Endothelial cell of umbilical vein (primary cell): ENCODE data around the gene KSR1. TPM values are rescaled to one million over a fixed set of nuclear protein-coding genes. Genes with fewer than 3 reads are reported as not detected.

Experiments used
- BruUV-seq: library from RNA; stranded (reverse); fragments of 400-500 nt; replicated peaks from 2 replicates; lab custom pipeline; 2021; lab: Mats Ljungman, UMichigan
- CTCF ChIA-PET: fragments of 300-600, 350-600 bp; sonication (Branson Sonifier 250); formaldehyde crosslinking; loops from one replicate; lab custom pipeline; 2021; ENCODE audit warnings: antibody characterized with exemption, inconsistent platforms; lab: Charles Lee
- POLR2A ChIA-PET: fragments of 300-600, 350-600 bp; sonication (Branson Sonifier 250); formaldehyde crosslinking; loops from one replicate; lab custom pipeline; 2021; ENCODE audit warnings: antibody characterized with exemption, inconsistent platforms; lab: Charles Lee
- DNase-seq: peaks from one replicate; pipeline ENCODE4 v3.0.0-alpha.2; 2011; ENCODE audit warnings: low read depth, low spot score
- FAIRE-seq: peaks from 2 replicates; lab custom pipeline; 2011; peaks lifted over from hg19 to GRCh38; lab: Jason Lieb, UNC
- H2AFZ ChIP-seq: 2 replicates; pipeline ENCODE4 v1.6.0; 2012; ENCODE audit warnings: low read depth, low read length, control low read depth, inconsistent platforms
- H3K27ac ChIP-seq: 2 replicates; pipeline ENCODE4 v1.5.1; 2011; ENCODE audit warnings: low read depth, mild to moderate bottlenecking, control low read depth, low read length, moderate library complexity; ENCODE audit not compliant: insufficient read depth
- H3K27me3 ChIP-seq, 2 experiments: 2 replicates each; pipeline versions ENCODE4 v1.6.0 to v1.6.1; 2011; ENCODE audit warnings: low read length in 2 of 2, mixed read lengths in 1 of 2; ENCODE audit not compliant: control insufficient read depth in 2 of 2, insufficient read depth in 2 of 2
- H3K36me3 ChIP-seq, 2 experiments: 2 replicates in 1 of 2; 3 replicates in 1 of 2; pipeline ENCODE4 v1.5.1; 2011; ENCODE audit warnings: low read length in 2 of 2, mild to moderate bottlenecking in 1 of 2, moderate library complexity in 1 of 2; ENCODE audit not compliant: control insufficient read depth in 2 of 2, insufficient read depth in 2 of 2; ENCODE audit errors: extremely low read depth in 1 of 2
- H3K4me1 ChIP-seq: 3 replicates; pipeline ENCODE4 v1.5.1; 2011; ENCODE audit warnings: mild to moderate bottlenecking, low read length; ENCODE audit not compliant: control insufficient read depth, insufficient read depth; ENCODE audit errors: extremely low read depth
- H3K4me2 ChIP-seq: 2 replicates; pipeline ENCODE4 v1.6.1; 2011; ENCODE audit warnings: low read length, control low read depth, mixed read lengths; ENCODE audit not compliant: insufficient read depth
- H3K4me3 ChIP-seq, 3 experiments: fragments of 200-600 bp in 1 of 3; sonication (generic), shearing (Covaris generic) in 1 of 3; replicated peaks in 1 of 3; 2 replicates each; pipeline ENCODE4 v1.5.1; 2011 to 2016; ENCODE audit warnings: control low read depth in 3 of 3, low read length in 3 of 3, mild to moderate bottlenecking in 2 of 3, inconsistent platforms in 1 of 3, low read depth in 1 of 3, moderate library complexity in 1 of 3; ENCODE audit not compliant: insufficient read depth in 1 of 3
- H3K79me2 ChIP-seq: 2 replicates; pipeline ENCODE4 v1.6.0; 2012; ENCODE audit warnings: low read length, inconsistent platforms; ENCODE audit not compliant: control insufficient read depth, insufficient read depth
- H3K9ac ChIP-seq: replicated peaks from 2 replicates; pipeline ENCODE3; 2011; ENCODE audit warnings: low read length, control low read depth; ENCODE audit not compliant: insufficient read depth; ENCODE audit errors: extremely low read depth
- H3K9me1 ChIP-seq: replicated peaks from 3 replicates; pipeline ENCODE4 v1.6.0; 2011; ENCODE audit warnings: mild to moderate bottlenecking, low read length; ENCODE audit not compliant: control insufficient read depth, insufficient read depth; ENCODE audit errors: extremely low read depth
- H3K9me3 ChIP-seq: replicated peaks from 2 replicates; pipeline ENCODE4 v1.5.1; 2012; ENCODE audit warnings: low read length, inconsistent platforms; ENCODE audit not compliant: control insufficient read depth, insufficient read depth
- H4K20me1 ChIP-seq: replicated peaks from 2 replicates; pipeline ENCODE3; 2011; ENCODE audit warnings: mild to moderate bottlenecking, low read length; ENCODE audit not compliant: control insufficient read depth, insufficient read depth; ENCODE audit errors: extremely low read depth
- EZH2 ChIP-seq: IDR thresholded peaks from 2 replicates; pipeline ENCODE4 v1.6.1; 2012; ENCODE audit warnings: borderline replicate concordance, low read depth, mild to moderate bottlenecking, moderate library complexity, low read length, inconsistent platforms; ENCODE audit not compliant: severe bottlenecking
- FOS ChIP-seq: IDR thresholded peaks from 2 replicates; pipeline ENCODE4 v1.6.1; 2011; ENCODE audit warnings: mild to moderate bottlenecking, low read length, moderate library complexity, borderline replicate concordance; ENCODE audit not compliant: insufficient read depth
- JUN ChIP-seq: IDR thresholded peaks from 2 replicates; pipeline ENCODE4 v1.6.1; 2011; ENCODE audit warnings: borderline replicate concordance, low read depth; ENCODE audit not compliant: insufficient read length, insufficient read depth
- MYC ChIP-seq: IDR thresholded peaks from one replicate; pipeline ENCODE4 v1.6.1; 2011; ENCODE audit warnings: mild to moderate bottlenecking, low read depth, low read length
- POLR2A ChIP-seq: IDR thresholded peaks from 2 replicates; pipeline ENCODE4 v1.6.1; 2012; ENCODE audit warnings: low read depth, mild to moderate bottlenecking, control low read depth, low read length
- POLR2AphosphoS5 ChIP-seq: IDR thresholded peaks from 2 replicates; pipeline ENCODE4 v1.6.1; 2012; ENCODE audit warnings: low read depth, mild to moderate bottlenecking, control low read depth, low read length, moderate library complexity; ENCODE audit not compliant: insufficient read depth
- dilution Hi-C: fragments of 300-500 bp; cut with MboI; formaldehyde crosslinking; loops from one replicate; pipeline ENCODE4 v1.15.0; 2019; ENCODE audit warnings: low sequenced_read_pairs; ENCODE audit not compliant: extremely low pct_ligation_motif_present
- intact Hi-C: fragments of 100-400 bp; cut with micrococcal nuclease; formaldehyde crosslinking; loops from one replicate; pipeline ENCODE4 v1.10.0; 2022
- polyA plus RNA-seq, 4 experiments: library from polyadenylated mRNA; depleted of rRNA in 3 of 4; stranded (reverse) in 3 of 4; unstranded in 1 of 4; fragments of >200 nt; gene quantifications; 2 replicates each; pipeline versions ENCODE4 v1.2.1 to v1.2.3, GENCODE V29; 2011 to 2012; ENCODE audit warnings: missing spikeins in 1 of 4
- small RNA-seq: library from RNA; depleted of rRNA; stranded (forward); fragments of <200 nt; gene quantifications from one replicate; pipeline ENCODE3, GENCODE V24; 2012; ENCODE audit warnings: low replicate concordance, low read depth; ENCODE audit not compliant: insufficient read depth, insufficient read length
- total RNA-seq: library from RNA; stranded (reverse); gene quantifications from 2 replicates; pipeline ENCODE4 v1.2.3, GENCODE V29; 2021
- TF ChIP-seq, protein P1 (sequence below), 2 donors: IDR thresholded peaks; 1 replicate in 1 of 2; 2 replicates in 1 of 2; pipeline ENCODE4 v1.5.1; 2011; ENCODE audit warnings: low read length in 2 of 2, mild to moderate bottlenecking in 2 of 2, moderate library complexity in 2 of 2, control low read depth in 1 of 2, inconsistent platforms in 1 of 2, low read depth in 1 of 2; ENCODE audit not compliant: insufficient read depth in 1 of 2; ENCODE audit errors: extremely low read depth in 1 of 2
- TF ChIP-seq, protein P2 (sequence below): IDR thresholded peaks from 2 replicates; pipeline ENCODE4 v1.6.1; 2011; ENCODE audit not compliant: insufficient read depth, insufficient read length

KSR1 gene
- total and polyA plus RNA-seq, 2 donors (not counting 3 experiments of a cell fraction or from before 2014, with no cell fraction given) = 35.4 to 80.2 TPM

DNA sequence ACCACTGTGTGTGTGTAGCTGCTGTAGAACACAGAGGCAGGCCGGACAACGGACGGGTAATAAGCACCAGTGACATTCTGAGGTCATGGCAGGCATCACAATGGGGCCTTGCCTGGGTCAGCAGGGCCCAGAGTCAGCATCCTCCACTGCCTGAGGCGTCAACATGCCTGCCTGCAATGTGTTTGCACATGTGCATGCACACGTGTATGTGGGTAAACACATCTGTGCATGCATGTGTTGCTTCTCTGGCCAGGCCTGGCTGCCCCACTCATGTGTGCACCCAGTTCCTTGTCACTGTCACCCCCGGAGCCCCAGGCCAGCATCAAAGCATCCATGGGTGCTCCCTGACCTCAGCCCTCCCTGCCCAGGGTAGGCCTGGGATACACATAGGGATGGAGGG is 218.1 kb downstream of the KSR1 start:
- intact Hi-C loops = no loop called here
- ChIA-PET POLR2A (no interaction called here), CTCF (no interaction called here)
- no peaks in the 10 kb centered on the region for H4K20me1 ChIP-seq
- H3K4me1 ChIP-seq = no peaks in the 10 kb centered on the region
- dilution Hi-C loops = no loop called here
- no peak overlapping the region for H3K4me3 ChIP-seq
- no peak overlapping the region for H3K27ac ChIP-seq
- BruUV-seq = no TSS peak
- no peak for TF ChIP-seq JUN
- TF ChIP-seq, protein P1, sequence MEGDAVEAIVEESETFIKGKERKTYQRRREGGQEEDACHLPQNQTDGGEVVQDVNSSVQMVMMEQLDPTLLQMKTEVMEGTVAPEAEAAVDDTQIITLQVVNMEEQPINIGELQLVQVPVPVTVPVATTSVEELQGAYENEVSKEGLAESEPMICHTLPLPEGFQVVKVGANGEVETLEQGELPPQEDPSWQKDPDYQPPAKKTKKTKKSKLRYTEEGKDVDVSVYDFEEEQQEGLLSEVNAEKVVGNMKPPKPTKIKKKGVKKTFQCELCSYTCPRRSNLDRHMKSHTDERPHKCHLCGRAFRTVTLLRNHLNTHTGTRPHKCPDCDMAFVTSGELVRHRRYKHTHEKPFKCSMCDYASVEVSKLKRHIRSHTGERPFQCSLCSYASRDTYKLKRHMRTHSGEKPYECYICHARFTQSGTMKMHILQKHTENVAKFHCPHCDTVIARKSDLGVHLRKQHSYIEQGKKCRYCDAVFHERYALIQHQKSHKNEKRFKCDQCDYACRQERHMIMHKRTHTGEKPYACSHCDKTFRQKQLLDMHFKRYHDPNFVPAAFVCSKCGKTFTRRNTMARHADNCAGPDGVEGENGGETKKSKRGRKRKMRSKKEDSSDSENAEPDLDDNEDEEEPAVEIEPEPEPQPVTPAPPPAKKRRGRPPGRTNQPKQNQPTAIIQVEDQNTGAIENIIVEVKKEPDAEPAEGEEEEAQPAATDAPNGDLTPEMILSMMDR (IDR thresholded peaks at IDR 0.05; ENCODE audit: extremely low read depth in 1 of 2, insufficient read depth in 1 of 2, low read depth in 1 of 2, low read length in 2 of 2) = no peak
- no peak for TF ChIP-seq POLR2A
- TF ChIP-seq EZH2 = no peak
- TF ChIP-seq, protein P2, sequence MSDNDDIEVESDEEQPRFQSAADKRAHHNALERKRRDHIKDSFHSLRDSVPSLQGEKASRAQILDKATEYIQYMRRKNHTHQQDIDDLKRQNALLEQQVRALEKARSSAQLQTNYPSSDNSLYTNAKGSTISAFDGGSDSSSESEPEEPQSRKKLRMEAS = no peak
- no peak for TF ChIP-seq MYC
- TF ChIP-seq FOS = no peak
- TF ChIP-seq POLR2AphosphoS5 = no peak
- H3K27me3 ChIP-seq = peaks cover 0 to 2% of the 10 kb centered on the region in 2 experiments
- no peak overlapping the region for H2AFZ ChIP-seq
- no peak for FAIRE-seq
- H3K9ac ChIP-seq = no peak overlapping the region
- no peak overlapping the region for H3K4me2 ChIP-seq
- no peaks in the 10 kb centered on the region for H3K9me3 ChIP-seq
- no peaks in the 10 kb centered on the region for H3K9me1 ChIP-seq
- H3K79me2 ChIP-seq = no peaks in the 10 kb centered on the region
- no peaks in the 10 kb centered on the region for H3K36me3 ChIP-seq
- no peak for DNase-seq

Small RNA genes lying within 50 kb of the gene (small RNA-seq; reads per million reads assigned to genes)
- not detected for gene AC015688.5

Other genes with a start within 250 kb of the KSR1 start
- gene WSB1, start 162.3 kb upstream of the KSR1 start, total RNA-seq = 334 and 471 TPM in 2 replicates
- 736 and 750 TPM in 2 replicates for gene WSB1, start 162.3 kb upstream of the KSR1 start, polyA plus RNA-seq
- 32.5 and 52.4 TPM in 2 replicates for gene LGALS9, start 174.7 kb downstream of the KSR1 start, total RNA-seq
- gene LGALS9, start 174.7 kb downstream of the KSR1 start, polyA plus RNA-seq = 65.2 and 83.3 TPM in 2 replicates